ENCODE measurements around the gene KIF19. TPM values are rescaled to one million over a fixed set of nuclear protein-coding genes. Genes with fewer than 3 reads are reported as not detected.

The KIF19 gene
- total and polyA plus RNA-seq, 2 of the 4 experiments (the other 2 are of a cell fraction), result not detected

DNA sequence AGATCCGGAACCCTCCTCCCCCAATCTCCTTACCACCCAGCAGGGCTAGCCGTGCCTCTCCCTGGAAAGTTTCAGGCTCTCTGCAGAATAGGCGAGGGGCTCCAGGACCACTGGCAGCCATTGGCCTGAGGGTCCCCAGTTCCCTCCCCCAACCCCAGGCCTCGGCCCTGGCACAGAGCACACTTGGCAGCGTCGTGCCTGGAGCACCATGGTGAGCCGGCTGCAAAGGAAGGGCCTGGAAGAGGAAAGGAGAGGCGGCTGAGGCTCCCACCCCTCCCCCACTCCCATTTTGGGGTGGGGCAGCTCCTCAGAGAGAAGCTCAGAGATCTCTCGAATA is 36.0 kb downstream of the KIF19 start:
- H3K4ac ChIP-seq (ENCODE audit: low read depth, low read length), result no peak overlapping the region
- WGBS, 2 experiments (ENCODE audit: extremely low coverage in 2 of 2, insufficient read length in 1 of 2), result 0% methylated on average over 2 of the region's 9 CpGs; no CpG with 5 or more reads in 1 of the 2 experiments
- no peak for DNase-seq
- intact Hi-C loops (cut with micrococcal nuclease) (loop anchor here (5.0 kb wide), 1 partner anchor 155 kb away; no protein-coding TSS in a partner anchor), dilution Hi-C loops (cut with HindIII; ENCODE audit: low sequenced_read_pairs, unreplicated experiment) (no loop called here), in situ Hi-C loops (cut with MboI; ENCODE audit: low sequenced_read_pairs) (no loop called here)
- H2AFZ ChIP-seq (replicated peaks; ENCODE audit: low read length, poor library complexity), result no peak overlapping the region
- no peak overlapping the region for H4K91ac ChIP-seq (ENCODE audit: insufficient read depth, low read depth, low read length)
- no peaks in the 10 kb centered on the region for H3K9me3 ChIP-seq (ENCODE audit: control insufficient read depth, insufficient read depth, low read length)
- no peaks in the 10 kb centered on the region for H3K79me1 ChIP-seq (ENCODE audit: low read depth in 1 of 2, low read length in 2 of 2)
- H4K5ac ChIP-seq (ENCODE audit: low read depth, low read length), result no peak overlapping the region
- TF ChIP-seq, protein P1, sequence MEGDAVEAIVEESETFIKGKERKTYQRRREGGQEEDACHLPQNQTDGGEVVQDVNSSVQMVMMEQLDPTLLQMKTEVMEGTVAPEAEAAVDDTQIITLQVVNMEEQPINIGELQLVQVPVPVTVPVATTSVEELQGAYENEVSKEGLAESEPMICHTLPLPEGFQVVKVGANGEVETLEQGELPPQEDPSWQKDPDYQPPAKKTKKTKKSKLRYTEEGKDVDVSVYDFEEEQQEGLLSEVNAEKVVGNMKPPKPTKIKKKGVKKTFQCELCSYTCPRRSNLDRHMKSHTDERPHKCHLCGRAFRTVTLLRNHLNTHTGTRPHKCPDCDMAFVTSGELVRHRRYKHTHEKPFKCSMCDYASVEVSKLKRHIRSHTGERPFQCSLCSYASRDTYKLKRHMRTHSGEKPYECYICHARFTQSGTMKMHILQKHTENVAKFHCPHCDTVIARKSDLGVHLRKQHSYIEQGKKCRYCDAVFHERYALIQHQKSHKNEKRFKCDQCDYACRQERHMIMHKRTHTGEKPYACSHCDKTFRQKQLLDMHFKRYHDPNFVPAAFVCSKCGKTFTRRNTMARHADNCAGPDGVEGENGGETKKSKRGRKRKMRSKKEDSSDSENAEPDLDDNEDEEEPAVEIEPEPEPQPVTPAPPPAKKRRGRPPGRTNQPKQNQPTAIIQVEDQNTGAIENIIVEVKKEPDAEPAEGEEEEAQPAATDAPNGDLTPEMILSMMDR (conservative IDR thresholded peaks at IDR 0.05; ENCODE audit: low read depth, low read length), result no peak
- TF ChIP-seq RCOR1 (IDR thresholded peaks at IDR 0.05; ENCODE audit: insufficient replicate concordance, low read length) (no peak), SMC3 (IDR thresholded peaks at IDR 0.05; ENCODE audit: low read depth, low read length) (no peak), MAFK (IDR thresholded peaks at IDR 0.05; ENCODE audit: low read depth, low read length) (no peak), CEBPB (IDR thresholded peaks at IDR 0.05; ENCODE audit: low read depth, low read length) (no peak), RAD21 (IDR thresholded peaks at IDR 0.05; ENCODE audit: low read length) (no peak), POLR2A (IDR thresholded peaks at IDR 0.05; ENCODE audit: low read depth, low read length) (no peak), MAZ (IDR thresholded peaks at IDR 0.05; ENCODE audit: borderline replicate concordance, low read depth, low read length) (no peak), NFE2L2 (IDR thresholded peaks at IDR 0.05; ENCODE audit: low read depth, low read length) (no peak), MXI1 (IDR thresholded peaks at IDR 0.05; ENCODE audit: borderline replicate concordance, low read depth, low read length) (no peak), BHLHE40 (IDR thresholded peaks at IDR 0.05; ENCODE audit: low read depth, low read length) (no peak), RFX5 (IDR thresholded peaks at IDR 0.05; ENCODE audit: low read depth, low read length) (no peak), CHD1 (IDR thresholded peaks at IDR 0.05; ENCODE audit: low read depth, low read length) (no peak)
- TF ChIP-seq, protein P2, sequence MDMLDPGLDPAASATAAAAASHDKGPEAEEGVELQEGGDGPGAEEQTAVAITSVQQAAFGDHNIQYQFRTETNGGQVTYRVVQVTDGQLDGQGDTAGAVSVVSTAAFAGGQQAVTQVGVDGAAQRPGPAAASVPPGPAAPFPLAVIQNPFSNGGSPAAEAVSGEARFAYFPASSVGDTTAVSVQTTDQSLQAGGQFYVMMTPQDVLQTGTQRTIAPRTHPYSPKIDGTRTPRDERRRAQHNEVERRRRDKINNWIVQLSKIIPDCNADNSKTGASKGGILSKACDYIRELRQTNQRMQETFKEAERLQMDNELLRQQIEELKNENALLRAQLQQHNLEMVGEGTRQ (IDR thresholded peaks at IDR 0.05; ENCODE audit: low read depth, low read length), result no peak
- ATAC-seq (ENCODE audit: low read depth), result no peak
- H4K20me1 ChIP-seq (ENCODE audit: insufficient read depth, low read length), result no peaks in the 10 kb centered on the region
- H2AK9ac ChIP-seq (replicated peaks; ENCODE audit: low read depth, low read length, poor library complexity), result no peak overlapping the region
- H3K56ac ChIP-seq (ENCODE audit: extremely low read depth, insufficient read depth, low read length), result no peak overlapping the region
- H3K9me1 ChIP-seq (ENCODE audit: insufficient read depth, low read length), result no peaks in the 10 kb centered on the region
- ChIA-PET POLR2A (ENCODE audit: unreplicated experiment) (no interaction called here), CTCF (no interaction called here)
- no peaks in the 10 kb centered on the region for H3K36me3 ChIP-seq (ENCODE audit: control insufficient read depth, insufficient read depth, low read length)
- no peak overlapping the region for H2BK5ac ChIP-seq (ENCODE audit: low read depth, low read length, poor library complexity, severe bottlenecking)
- no peak overlapping the region for H2BK15ac ChIP-seq (ENCODE audit: low read depth, low read length)
- no peak overlapping the region for H3K27ac ChIP-seq (ENCODE audit: insufficient read depth, low read length)
- H3K14ac ChIP-seq (replicated peaks; ENCODE audit: low read depth, low read length), result no peak overlapping the region
- H3K4me3 ChIP-seq (ENCODE audit: insufficient read depth, low read depth, low read length), result no peak overlapping the region
- H3K27me3 ChIP-seq (ENCODE audit: control insufficient read depth, insufficient read depth, low read length), result peaks cover 5% of the 10 kb centered on the region; the same call in 1 of the 2 replicates
- H3K18ac ChIP-seq (ENCODE audit: low read depth, low read length), result no peak overlapping the region
- H2BK20ac ChIP-seq (ENCODE audit: low read depth, low read length), result no peak overlapping the region
- no peaks in the 10 kb centered on the region for H3K4me1 ChIP-seq (ENCODE audit: control insufficient read depth, insufficient read depth, low read length)
- H2BK120ac ChIP-seq (ENCODE audit: low read depth, low read length), result no peak overlapping the region
- H2AK5ac ChIP-seq (ENCODE audit: low read depth, low read length), result no peak overlapping the region
- no peak overlapping the region for H3K23ac ChIP-seq (ENCODE audit: low read depth, low read length)
- H4K8ac ChIP-seq (ENCODE audit: low read depth in 2 of 2, low read length in 2 of 2), result no peak overlapping the region
- BruUV-seq (replicated peaks), result no TSS peak
- H3K9ac ChIP-seq (ENCODE audit: low read depth, low read length), result no peak overlapping the region
- H3K4me2 ChIP-seq (ENCODE audit: low read depth, low read length), result no peak overlapping the region
